GM12878 (cell line): Measurements from ENCODE around the gene EYA4. TPM values are rescaled to one million over a fixed set of nuclear protein-coding genes. Genes with fewer than 3 reads are reported as not detected.

Experiments used
- ATAC-seq: fragments of 200-7000 bp; cut with Tn5 transposase; 3 replicates; pipeline ENCODE4 v1.9.1; 2020; ENCODE audit warnings: mild to moderate bottlenecking, moderate library complexity
- BruUV-seq: library from RNA; stranded (reverse); fragments of 400-500 nt; replicated peaks from 2 replicates; lab custom pipeline; 2021; lab: Mats Ljungman, UMichigan
- CTCF ChIA-PET: fragments of 300-600 bp; sonication (Branson Sonifier 250); formaldehyde crosslinking; extraction: SDS; loops from one replicate; lab custom pipeline; 2021; ENCODE audit warnings: inconsistent platforms; lab: Yijun Ruan, JAX
- POLR2A ChIA-PET: fragments of 350-600 bp; formaldehyde crosslinking; extraction: SDS; loops from one replicate; lab custom pipeline; 2021; ENCODE audit warnings: inconsistent platforms; lab: Charles Lee
- RAD21 ChIA-PET: fragments of 300-600 bp; sonication (Branson Sonifier 250); formaldehyde crosslinking; loops from one replicate; lab custom pipeline; 2023; ENCODE audit warnings: antibody characterized with exemption; ENCODE audit not compliant: unreplicated experiment; lab: Charles Lee
- SMC1A ChIA-PET: fragments of 300-600 bp; sonication (Branson Sonifier 250); formaldehyde crosslinking; loops from one replicate; lab custom pipeline; 2023; ENCODE audit not compliant: unreplicated experiment, uncharacterized antibody; lab: Charles Lee
- DNase-seq: peaks from one replicate; pipeline ENCODE4 v3.0.0-alpha.2; 2011; ENCODE audit warnings: low read depth, low spot score
- FAIRE-seq: peaks from 3 replicates; lab custom pipeline; 2011; peaks lifted over from hg19 to GRCh38; lab: Jason Lieb, UNC
- H2AFZ ChIP-seq: 2 replicates; pipeline ENCODE4 v1.6.0; 2011; ENCODE audit warnings: low read depth, low read length, control low read depth; ENCODE audit not compliant: control insufficient read depth
- H3K27ac ChIP-seq: 2 replicates; pipeline ENCODE4 v1.5.1; 2011; ENCODE audit warnings: control low read depth; ENCODE audit not compliant: control insufficient read depth, insufficient read depth
- H3K27me3 ChIP-seq, 2 experiments: replicated peaks in 1 of 2; 2 replicates each; pipeline versions ENCODE4 v1.6.0 to v1.6.1; 2011; ENCODE audit warnings: low read length in 1 of 2; ENCODE audit not compliant: control insufficient read depth in 2 of 2, insufficient read depth in 2 of 2
- H3K36me3 ChIP-seq, 2 experiments: 2 replicates each; pipeline ENCODE4 v1.5.1; 2011; ENCODE audit warnings: low read length in 1 of 2; ENCODE audit not compliant: control insufficient read depth in 2 of 2, insufficient read depth in 2 of 2
- H3K4me1 ChIP-seq: 2 replicates; pipeline ENCODE4 v1.6.1; 2011; ENCODE audit warnings: mild to moderate bottlenecking, low read length, moderate library complexity, mixed read lengths; ENCODE audit not compliant: control insufficient read depth, insufficient read depth
- H3K4me2 ChIP-seq: 2 replicates; pipeline ENCODE4 v1.6.0; 2011; ENCODE audit warnings: control low read depth; ENCODE audit not compliant: control insufficient read depth, insufficient read depth
- H3K4me3 ChIP-seq: fragments of 200-600 bp; sonication (generic); 2 replicates; pipeline ENCODE4 v1.5.1; 2016
- H3K79me2 ChIP-seq: 2 replicates; pipeline ENCODE4 v1.6.0; 2011; ENCODE audit warnings: low read length; ENCODE audit not compliant: control insufficient read depth, insufficient read depth
- H3K9ac ChIP-seq: 2 replicates; pipeline ENCODE4 v1.8.0; 2011; ENCODE audit warnings: low read length, control low read depth, mixed read lengths; ENCODE audit not compliant: control insufficient read depth, insufficient read depth
- H3K9me3 ChIP-seq: replicated peaks from 3 replicates; pipeline ENCODE4 v1.5.1; 2011; ENCODE audit warnings: mild to moderate bottlenecking, low read length; ENCODE audit not compliant: control insufficient read depth, insufficient read depth
- H4K20me1 ChIP-seq: 2 replicates; pipeline ENCODE4 v1.6.0; 2011; ENCODE audit not compliant: control insufficient read depth, insufficient read depth
- ASH2L ChIP-seq: fragments of 300-600, 200-600 bp; sonication (generic); IDR thresholded peaks from 2 replicates; pipeline ENCODE4 v1.6.1; 2017; ENCODE audit warnings: low read depth, mild to moderate bottlenecking, borderline replicate concordance
- BMI1 ChIP-seq: fragments of 450-650 bp; IDR thresholded peaks from 2 replicates; pipeline ENCODE4 v1.6.1; 2016; ENCODE audit warnings: mild to moderate bottlenecking, moderate library complexity, borderline replicate concordance
- CEBPZ ChIP-seq: fragments of 150-350 bp; IDR thresholded peaks from 2 replicates; pipeline ENCODE4 v1.6.1; 2016; ENCODE audit warnings: low read depth, low read length
- ESRRA ChIP-seq: IDR thresholded peaks from 2 replicates; pipeline ENCODE4 v1.6.1; 2012; ENCODE audit warnings: mild to moderate bottlenecking, low read length, improper control_type of control experiment
- HCFC1 ChIP-seq: fragments of 150-350 bp; IDR thresholded peaks from 2 replicates; pipeline ENCODE4 v1.6.1; 2014; ENCODE audit warnings: low read length
- HSF1 ChIP-seq: fragments of 150-350 bp; IDR thresholded peaks from 2 replicates; pipeline ENCODE4 v1.6.1; 2014; ENCODE audit warnings: mild to moderate bottlenecking, low read depth, low read length
- IKZF1 ChIP-seq: fragments of 450-650 bp; conservative IDR thresholded peaks from 2 replicates; pipeline ENCODE4 v1.6.1; 2017; ENCODE audit warnings: antibody characterized with exemption, mild to moderate bottlenecking
- LARP7 ChIP-seq: fragments of 450-650 bp; IDR thresholded peaks from 2 replicates; pipeline ENCODE4 v1.6.1; 2017; ENCODE audit warnings: mild to moderate bottlenecking
- MTA2 ChIP-seq: fragments of 450-650 bp; IDR thresholded peaks from 2 replicates; pipeline ENCODE4 v1.6.1; 2016; ENCODE audit warnings: low read depth, mild to moderate bottlenecking, moderate library complexity
- MXI1 ChIP-seq: fragments of 150-350 bp; IDR thresholded peaks from 2 replicates; pipeline ENCODE4 v1.6.1; 2011; ENCODE audit warnings: low read depth, mild to moderate bottlenecking, inconsistent platforms, low read length, improper control_type of control experiment
- SRF ChIP-seq, 2 experiments: IDR thresholded peaks; 2 replicates each; pipeline ENCODE4 v1.6.1; 2011; ENCODE audit warnings: low read depth in 2 of 2, low read length in 2 of 2, mild to moderate bottlenecking in 1 of 2, moderate library complexity in 1 of 2
- ZBTB4 ChIP-seq: fragments of 450-650 bp; formaldehyde crosslinking; IDR thresholded peaks from 2 replicates; pipeline ENCODE4 v1.4.0; 2022; ENCODE audit warnings: mild to moderate bottlenecking, moderate library complexity
- ZNF274 ChIP-seq: IDR thresholded peaks from one replicate; pipeline ENCODE4 v1.8.0; 2011; ENCODE audit not compliant: insufficient read length, insufficient read depth
- WGBS: methylation state at CpG from one replicate; pipeline ENCODE4 v1.1.6; 2016; ENCODE audit warnings: low lambda C conversion rate; ENCODE audit not compliant: insufficient replicate concordance, insufficient coverage; ENCODE audit errors: missing lambda C conversion rate; 5-methylcytosine and 5-hydroxymethylcytosine counted together
- in situ Hi-C: fragments of 300-500 bp; cut with MboI; formaldehyde crosslinking; loops from 9 replicates; pipeline ENCODE4 v1.14.3; 2018; ENCODE audit warnings: mixed read lengths
- intact Hi-C: fragments of 100-400 bp; cut with micrococcal nuclease; formaldehyde crosslinking; loops from one replicate; pipeline ENCODE4 v1.14.2; 2022; ENCODE audit not compliant: unreplicated experiment
- polyA plus RNA-seq, 11 experiments: library from polyadenylated mRNA; depleted of rRNA in 4 of 11; unstranded in 6 of 11; stranded (reverse) in 5 of 11; fragments of >200 nt; fragmentation: Nextera tagmentation in 4 of 11; fragmentation: Illumina TruSeq in 1 of 11; extraction: Ambion mirVana in 4 of 11; extraction: Trizol in 1 of 11; gene quantifications; 1 replicate in 1 of 11; 2 replicates in 10 of 11; pipeline versions ENCODE4 v1.2.1 to v1.2.3, GENCODE V29; 2011 to 2016; ENCODE audit warnings: inconsistent platforms in 2 of 11, missing spikeins in 2 of 11, low read depth in 1 of 11
- total RNA-seq, 4 experiments: library from RNA; depleted of rRNA in 3 of 4; stranded (reverse); fragments of >200 nt in 3 of 4; fragmentation: Illumina TruSeq in 1 of 4; extraction: Trizol in 1 of 4; gene quantifications; 2 replicates each; pipeline versions ENCODE4 v1.2.1 to v1.2.3, GENCODE V29; 2013 to 2021
- TF ChIP-seq, protein P1 (sequence below): fragments of 450-650 bp; IDR thresholded peaks from 2 replicates; pipeline ENCODE4 v1.6.1; 2018; ENCODE audit warnings: mild to moderate bottlenecking, low read depth, moderate library complexity; ENCODE audit not compliant: partially characterized antibody

Gene EYA4
- total and polyA plus RNA-seq, 10 of the 15 experiments (the other 5 are each of a cell fraction or from before 2014, with no cell fraction given), result 0.02 TPM; not detected in 9

DNA sequence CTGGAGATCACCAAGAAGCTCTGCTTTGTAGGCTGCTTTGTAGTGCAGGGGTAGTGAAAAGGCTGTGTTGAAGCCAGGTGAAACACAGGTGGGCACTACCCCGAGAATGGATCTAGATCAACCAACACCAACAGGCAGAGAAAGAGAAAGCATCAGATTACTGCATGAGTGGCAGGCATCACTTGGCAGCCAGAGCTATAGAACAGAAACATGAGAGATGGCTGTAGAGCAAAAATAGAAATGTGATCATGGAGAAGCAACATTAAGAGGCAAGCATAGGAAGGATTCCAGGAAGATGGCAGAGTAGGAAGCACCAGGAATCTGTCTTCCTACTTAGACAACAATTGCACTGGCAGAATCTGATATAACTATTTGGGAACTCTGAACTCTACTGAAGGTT is 336.7 kb downstream of the EYA4 start:
- 0% methylated on average over 1 of the region's 1 CpG for WGBS
- Histone ChIP-seq H3K36me3 (no peaks in the 10 kb centered on the region), H3K27me3 (no peaks in the 10 kb centered on the region; a peak in 1 of 4 replicates), H3K9ac (no peak overlapping the region), H2AFZ (no peak overlapping the region), H3K4me3 (no peak overlapping the region), H3K9me3 (no peaks in the 10 kb centered on the region), H3K79me2 (no peaks in the 10 kb centered on the region), H3K4me1 (no peaks in the 10 kb centered on the region), H3K4me2 (no peak overlapping the region), H4K20me1 (no peaks in the 10 kb centered on the region)
- ATAC-seq (no peak), FAIRE-seq (no peak), DNase-seq (no peak)
- RAD21 ChIA-PET, result no interaction called here
- SMC1A ChIA-PET, result no interaction called here
- in situ Hi-C loops, result no loop called here
- POLR2A ChIA-PET, result interaction anchor here (0.6 kb wide), 1 partner anchor 9 kb away, joined by 5 read pairs; no protein-coding TSS in a partner anchor
- BruUV-seq, result no TSS peak
- CTCF ChIA-PET, result no interaction called here
- no peak for TF ChIP-seq ASH2L
- TF ChIP-seq ZNF274, result no peak
- no peak for TF ChIP-seq MTA2
- no peak for TF ChIP-seq ESRRA
- TF ChIP-seq, protein P1, sequence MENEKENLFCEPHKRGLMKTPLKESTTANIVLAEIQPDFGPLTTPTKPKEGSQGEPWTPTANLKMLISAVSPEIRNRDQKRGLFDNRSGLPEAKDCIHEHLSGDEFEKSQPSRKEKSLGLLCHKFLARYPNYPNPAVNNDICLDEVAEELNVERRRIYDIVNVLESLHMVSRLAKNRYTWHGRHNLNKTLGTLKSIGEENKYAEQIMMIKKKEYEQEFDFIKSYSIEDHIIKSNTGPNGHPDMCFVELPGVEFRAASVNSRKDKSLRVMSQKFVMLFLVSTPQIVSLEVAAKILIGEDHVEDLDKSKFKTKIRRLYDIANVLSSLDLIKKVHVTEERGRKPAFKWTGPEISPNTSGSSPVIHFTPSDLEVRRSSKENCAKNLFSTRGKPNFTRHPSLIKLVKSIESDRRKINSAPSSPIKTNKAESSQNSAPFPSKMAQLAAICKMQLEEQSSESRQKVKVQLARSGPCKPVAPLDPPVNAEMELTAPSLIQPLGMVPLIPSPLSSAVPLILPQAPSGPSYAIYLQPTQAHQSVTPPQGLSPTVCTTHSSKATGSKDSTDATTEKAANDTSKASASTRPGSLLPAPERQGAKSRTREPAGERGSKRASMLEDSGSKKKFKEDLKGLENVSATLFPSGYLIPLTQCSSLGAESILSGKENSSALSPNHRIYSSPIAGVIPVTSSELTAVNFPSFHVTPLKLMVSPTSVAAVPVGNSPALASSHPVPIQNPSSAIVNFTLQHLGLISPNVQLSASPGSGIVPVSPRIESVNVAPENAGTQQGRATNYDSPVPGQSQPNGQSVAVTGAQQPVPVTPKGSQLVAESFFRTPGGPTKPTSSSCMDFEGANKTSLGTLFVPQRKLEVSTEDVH, result no peak
- TF ChIP-seq LARP7, result no peak
- no peak for TF ChIP-seq HCFC1
- TF ChIP-seq IKZF1, result no peak
- TF ChIP-seq CEBPZ, result no peak
- TF ChIP-seq ZBTB4 (CRISPR knock-in tag), result no peak
- TF ChIP-seq BMI1, result no peak
- no peak for TF ChIP-seq HSF1
- TF ChIP-seq SRF (IDR thresholded peaks at IDR 0.05; ENCODE audit: low read depth in 2 of 2, low read length in 2 of 2), result no peak
- TF ChIP-seq MXI1, result no peak
- TF ChIP-seq, all 136 proteins: peak for 0
- intact Hi-C loops, result loop anchor here (10.0 kb wide), 1 partner anchor 517 kb away; no protein-coding TSS in a partner anchor
- H3K27ac ChIP-seq, result no peak overlapping the region
